GM10248 (cell line): ENCODE results near the gene GTF2H4.
A peak's percentile ranks its signal among the peaks of the same experiment; 100 is the strongest.

Source experiments
- CTCF ChIA-PET: fragments of 300-600 bp; sonication (Branson Sonifier 250); formaldehyde crosslinking; extraction: SDS; loops from one replicate; lab custom pipeline; 2021; ENCODE audit warnings: antibody characterized with exemption; lab: Yijun Ruan, JAX
- POLR2A ChIA-PET: fragments of 350-650 bp; sonication (Branson Sonifier 250); formaldehyde crosslinking; extraction: SDS; loops from one replicate; lab custom pipeline; 2020; ENCODE audit warnings: antibody characterized with exemption; lab: Yijun Ruan, JAX
- DNase-seq: peaks from one replicate; pipeline ENCODE4 v3.0.0; 2012; ENCODE audit errors: extremely low spot score
- CTCF ChIP-seq: IDR thresholded peaks from 2 replicates; pipeline ENCODE4 v1.5.1; 2012; ENCODE audit warnings: mild to moderate bottlenecking, low read depth; ENCODE audit errors: extremely low read depth, missing control alignments, control extremely low read depth

GTF2H4 gene

GRCh38 chr6:30879684-30880427, 28.2 kb upstream of the GTF2H4 start:
- POLR2A ChIA-PET = no interaction called here
- DNase-seq = no peak
- CTCF ChIA-PET = interaction anchor here (1.2 to 5.8 kb wide), 9 partner anchors 33 to 167 kb away, joined by 3 to 30 read pairs (median 4); partner anchors contain the start of gene VARS2
- TF ChIP-seq CTCF = no peak

- ChIA-PET POLR2A (no interaction called here), CTCF (interaction anchor here (0.9 to 5.8 kb wide), 5 partner anchors 13 to 150 kb away, joined by 3 to 34 read pairs (median 27); partner anchors contain the start of gene VARS2)
- no peak for TF ChIP-seq CTCF
- no peak for DNase-seq
Observed at GRCh38 chr6:30880698-30881252, 27.2 kb upstream of the GTF2H4 start.

- no peak for TF ChIP-seq CTCF
- CTCF ChIA-PET = interaction anchor here (0.9 to 5.8 kb wide), 6 partner anchors 14 to 189 kb away, joined by 3 to 34 read pairs (median 16); partner anchors contain the start of gene VARS2
- peak; percentile 8 for DNase-seq
- POLR2A ChIA-PET = interaction anchor here (1.4 kb wide), 1 partner anchor 137 kb away, joined by 3 read pairs; the partner anchor contains the start of gene IER3
Observed at GRCh38 chr6:30881392-30882203, 26.4 kb upstream of the GTF2H4 start.

GRCh38 chr6:30882204-30882758, 25.7 kb upstream of the GTF2H4 start:
- ChIA-PET CTCF (interaction anchor here (1.6 to 5.8 kb wide), 5 partner anchors 32 to 203 kb away, joined by 5 to 34 read pairs (median 27); partner anchors contain the start of gene VARS2), POLR2A (interaction anchor here (1.4 kb wide), 1 partner anchor 138 kb away, joined by 3 read pairs; the partner anchor contains the start of gene IER3)
- TF ChIP-seq CTCF = no peak
- peak; percentile 10 for DNase-seq

- POLR2A ChIA-PET = interaction anchor here (0.6 to 1.4 kb wide), 3 partner anchors 56 to 479 kb away, joined by 3 to 4 read pairs (median 4); partner anchors contain the start of gene IER3
- no peak for TF ChIP-seq CTCF
- peak; percentile 74 for DNase-seq
- CTCF ChIA-PET = interaction anchor here (1.0 to 5.8 kb wide), 8 partner anchors 31 to 204 kb away, joined by 5 to 34 read pairs (median 10); partner anchors contain the start of gene VARS2
Observed at GRCh38 chr6:30882759-30883684, 25.0 kb upstream of the GTF2H4 start.
